B cell (primary cell): Measurements from ENCODE around the gene ADGRD1. TPM values are rescaled to one million over a fixed set of nuclear protein-coding genes. Genes with fewer than 3 reads are reported as not detected.

Experiments
- ATAC-seq: fragments of 200-7000 bp; cut with Tn5 transposase; one replicate; pipeline ENCODE4 v1.10.0; 2021; ENCODE audit warnings: low read depth, mild to moderate bottlenecking, moderate number of reproducible peaks, moderate library complexity
- CTCF ChIA-PET: fragments of 350-600 bp; sonication (Branson Sonifier 250); formaldehyde crosslinking; loops from one replicate; lab custom pipeline; 2021; ENCODE audit warnings: antibody characterized with exemption, inconsistent platforms; lab: Charles Lee
- POLR2A ChIA-PET: fragments of 350-600 bp; sonication (Branson Sonifier 250); formaldehyde crosslinking; loops from one replicate; lab custom pipeline; 2021; ENCODE audit warnings: antibody characterized with exemption; lab: Charles Lee
- DNase-seq: peaks from one replicate; pipeline ENCODE4 v3.0.0; 2013
- H2AFZ ChIP-seq: 2 replicates; pipeline ENCODE4 v1.6.1; 2012; ENCODE audit warnings: mild to moderate bottlenecking, low read depth, low read length; ENCODE audit not compliant: insufficient read depth, poor library complexity, severe bottlenecking
- H3K27ac ChIP-seq, 2 donors: 1 replicate in 1 of 2; 2 replicates in 1 of 2; pipeline ENCODE4 v1.5.1; 2012 to 2013; ENCODE audit warnings: low read length in 2 of 2, mild to moderate bottlenecking in 2 of 2, moderate library complexity in 1 of 2
- H3K27me3 ChIP-seq, 4 experiments: fragments of 200-600 bp in 1 of 4; sonication (generic) in 1 of 4; replicated peaks in 1 of 4; 1 replicate in 2 of 4; 2 replicates in 2 of 4; pipeline versions ENCODE4 v1.6.1 to v1.7.0; 2013 to 2016; ENCODE audit warnings: low read length in 3 of 4, mild to moderate bottlenecking in 2 of 4, mixed read lengths in 1 of 4, moderate library complexity in 1 of 4; ENCODE audit not compliant: insufficient read depth in 4 of 4, control insufficient read depth in 3 of 4; ENCODE audit errors: control extremely low read depth in 1 of 4
- H3K36me3 ChIP-seq, 2 experiments: replicated peaks in 1 of 2; 1 replicate in 1 of 2; 2 replicates in 1 of 2; pipeline versions ENCODE4 v1.6.1 to v1.7.1; 2013; ENCODE audit warnings: low read length in 1 of 2; ENCODE audit not compliant: insufficient read depth in 2 of 2, control insufficient read depth in 1 of 2; ENCODE audit errors: control extremely low read depth in 1 of 2, extremely low read depth in 1 of 2
- H3K4me1 ChIP-seq, 2 donors: fragments of 200-600 bp in 1 of 2; sonication (generic) in 1 of 2; 1 replicate in 1 of 2; 2 replicates in 1 of 2; pipeline versions ENCODE4 v1.5.1 to v1.6.1; 2013 to 2017; ENCODE audit warnings: low read length in 2 of 2; ENCODE audit not compliant: control insufficient read depth in 2 of 2, insufficient read depth in 2 of 2
- H3K4me2 ChIP-seq: replicated peaks from 2 replicates; pipeline ENCODE3; 2012; ENCODE audit warnings: mild to moderate bottlenecking, low read depth, low read length; ENCODE audit not compliant: poor library complexity, severe bottlenecking
- H3K4me3 ChIP-seq, 5 experiments: fragments of 200-600 bp in 1 of 5; sonication (generic) in 1 of 5; 1 replicate in 3 of 5; 2 replicates in 2 of 5; pipeline versions ENCODE4 v1.5.1 to v1.7.0; 2011 to 2016; ENCODE audit warnings: low read length in 4 of 5, mild to moderate bottlenecking in 4 of 5, low read depth in 2 of 5, control low read depth in 1 of 5, moderate library complexity in 1 of 5; ENCODE audit not compliant: insufficient read depth in 1 of 5; ENCODE audit errors: control extremely low read depth in 1 of 5, extremely low read depth in 1 of 5
- H3K79me2 ChIP-seq: fragments of 200-600 bp; sonication (generic); one replicate; pipeline ENCODE4 v1.6.0; 2016; ENCODE audit warnings: low read length; ENCODE audit not compliant: control insufficient read depth, insufficient read depth
- H3K9ac ChIP-seq: fragments of 200-600 bp; sonication (generic); 2 replicates; pipeline ENCODE4 v1.6.1; 2017; ENCODE audit warnings: mild to moderate bottlenecking, low read length, moderate library complexity
- H3K9me3 ChIP-seq, 3 donors: one replicate each; pipeline versions ENCODE4 v1.6.1 to v1.7.1; 2013; ENCODE audit warnings: low read length in 2 of 3; ENCODE audit not compliant: control insufficient read depth in 2 of 3, insufficient read depth in 1 of 3; ENCODE audit errors: control extremely low read depth in 1 of 3
- H4K20me1 ChIP-seq: 2 replicates; pipeline ENCODE4 v1.6.0; 2012; ENCODE audit warnings: mild to moderate bottlenecking, low read length; ENCODE audit not compliant: insufficient read depth, control insufficient read depth, poor library complexity, severe bottlenecking
- H3K27ac Mint-ChIP-seq: one replicate; pipeline ENCODE4 v1.8.0; 2021; ENCODE audit warnings: mixed read lengths
- H3K27me3 Mint-ChIP-seq: one replicate; pipeline ENCODE4 v1.8.0; 2021; ENCODE audit warnings: mixed read lengths
- H3K4me1 Mint-ChIP-seq: one replicate; pipeline ENCODE4 v1.8.0; 2021; ENCODE audit warnings: mixed read lengths
- H3K4me3 Mint-ChIP-seq: one replicate; pipeline ENCODE4 v1.8.0; 2021; ENCODE audit warnings: mixed read lengths
- H3K9me3 Mint-ChIP-seq: one replicate; pipeline ENCODE4 v1.8.0; 2022; ENCODE audit warnings: mixed read lengths; ENCODE audit not compliant: insufficient read depth
- EZH2 ChIP-seq: IDR thresholded peaks from 2 replicates; pipeline ENCODE4 v1.6.1; 2012; ENCODE audit warnings: borderline replicate concordance, low read depth, mild to moderate bottlenecking, moderate library complexity, low read length; ENCODE audit not compliant: insufficient read depth, poor library complexity, severe bottlenecking
- WGBS: methylation state at CpG from one replicate; pipeline ENCODE4 v1.1.5; 2013; ENCODE audit warnings: missing lambda C conversion rate; ENCODE audit not compliant: insufficient coverage; 5-methylcytosine and 5-hydroxymethylcytosine counted together
- intact Hi-C: fragments of 100-400 bp; cut with micrococcal nuclease; formaldehyde crosslinking; loops from one replicate; pipeline ENCODE4 v1.10.0; 2022
- polyA plus RNA-seq: library from polyadenylated mRNA; depleted of rRNA; stranded (reverse); fragments of >200 nt; gene quantifications from 2 replicates; pipeline ENCODE4 v1.2.3, GENCODE V29; 2012
- total RNA-seq, 2 donors: library from RNA; stranded (reverse); fragments of 120-200 nt in 1 of 2; gene quantifications; 1 replicate in 1 of 2; 2 replicates in 1 of 2; pipeline versions ENCODE4 v1.2.3 to v1.2.4, GENCODE V29; 2013 to 2022
- TF ChIP-seq, protein P1 (sequence below): fragments of 200-600 bp; IDR thresholded peaks from one replicate; pipeline ENCODE4 v1.8.0; 2022; ENCODE audit warnings: antibody characterized with exemption, mild to moderate bottlenecking

ADGRD1 gene
- total and polyA plus RNA-seq, 2 donors (not counting 1 experiment from before 2014, with no cell fraction given), result 1.1 to 2.2 TPM

DNA sequence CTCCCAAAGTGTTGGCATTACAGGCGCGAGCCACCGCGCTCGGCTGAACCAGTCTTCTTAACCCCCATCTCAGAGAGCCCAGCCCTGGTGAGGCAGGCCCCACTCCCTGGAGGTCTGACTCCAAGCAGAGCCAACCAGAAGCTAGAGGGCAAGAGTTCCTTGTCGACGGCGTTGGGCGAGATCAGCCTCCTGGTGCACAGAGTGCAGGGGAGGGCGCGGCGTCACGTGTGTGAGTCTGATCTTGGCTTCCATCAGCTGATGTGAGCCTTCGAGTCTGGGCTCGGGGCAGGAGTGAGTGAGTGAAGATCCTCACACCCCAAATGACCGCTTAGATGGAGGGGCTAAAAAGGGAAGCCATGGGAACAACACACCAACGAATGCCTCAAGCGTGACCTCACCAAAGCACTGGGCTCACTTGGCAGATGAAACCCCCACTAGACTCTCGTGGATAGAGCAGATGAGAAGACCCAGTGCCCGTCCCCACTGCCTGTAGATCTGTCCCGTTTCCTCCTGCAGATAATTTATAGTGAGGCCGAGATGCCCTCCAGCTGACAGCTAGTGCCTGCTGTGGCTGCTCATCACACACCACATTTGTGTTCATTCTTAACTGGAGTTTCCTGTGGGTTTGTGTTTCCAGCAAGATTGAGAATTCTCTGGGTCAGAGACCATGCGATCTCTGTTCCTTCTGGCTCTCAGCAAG, 28.6 kb upstream of the ADGRD1 start:
- peaks cover 40% of the 10 kb centered on the region for H3K27me3 Mint-ChIP-seq
- peaks cover 0 to 7% (median 0%) of the 10 kb centered on the region in 3 donors for H3K9me3 ChIP-seq
- no peak overlapping the region for H2AFZ ChIP-seq
- no peaks in the 10 kb centered on the region for H3K4me1 ChIP-seq
- H3K4me1 Mint-ChIP-seq, result no peaks in the 10 kb centered on the region
- no peaks in the 10 kb centered on the region for H4K20me1 ChIP-seq
- ATAC-seq (no peak), DNase-seq (no peak)
- H3K27ac ChIP-seq, result no peak overlapping the region
- WGBS, result 86% methylated on average over 18 of the region's 23 CpGs
- ChIA-PET POLR2A (no interaction called here), CTCF (no interaction called here)
- no peaks in the 10 kb centered on the region for H3K36me3 ChIP-seq
- intact Hi-C loops, result no loop called here
- H3K9me3 Mint-ChIP-seq, result no peaks in the 10 kb centered on the region
- no peak overlapping the region for H3K9ac ChIP-seq
- no peak overlapping the region for H3K4me3 ChIP-seq
- TF ChIP-seq, protein P1, sequence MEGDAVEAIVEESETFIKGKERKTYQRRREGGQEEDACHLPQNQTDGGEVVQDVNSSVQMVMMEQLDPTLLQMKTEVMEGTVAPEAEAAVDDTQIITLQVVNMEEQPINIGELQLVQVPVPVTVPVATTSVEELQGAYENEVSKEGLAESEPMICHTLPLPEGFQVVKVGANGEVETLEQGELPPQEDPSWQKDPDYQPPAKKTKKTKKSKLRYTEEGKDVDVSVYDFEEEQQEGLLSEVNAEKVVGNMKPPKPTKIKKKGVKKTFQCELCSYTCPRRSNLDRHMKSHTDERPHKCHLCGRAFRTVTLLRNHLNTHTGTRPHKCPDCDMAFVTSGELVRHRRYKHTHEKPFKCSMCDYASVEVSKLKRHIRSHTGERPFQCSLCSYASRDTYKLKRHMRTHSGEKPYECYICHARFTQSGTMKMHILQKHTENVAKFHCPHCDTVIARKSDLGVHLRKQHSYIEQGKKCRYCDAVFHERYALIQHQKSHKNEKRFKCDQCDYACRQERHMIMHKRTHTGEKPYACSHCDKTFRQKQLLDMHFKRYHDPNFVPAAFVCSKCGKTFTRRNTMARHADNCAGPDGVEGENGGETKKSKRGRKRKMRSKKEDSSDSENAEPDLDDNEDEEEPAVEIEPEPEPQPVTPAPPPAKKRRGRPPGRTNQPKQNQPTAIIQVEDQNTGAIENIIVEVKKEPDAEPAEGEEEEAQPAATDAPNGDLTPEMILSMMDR, result no peak
- TF ChIP-seq EZH2, result no peak
- H3K27ac Mint-ChIP-seq, result no peak overlapping the region
- H3K4me3 Mint-ChIP-seq, result no peak overlapping the region
- H3K27me3 ChIP-seq, result peaks cover 0 to 18% (median 0%) of the 10 kb centered on the region in 4 experiments
- H3K4me2 ChIP-seq, result no peak overlapping the region
- no peaks in the 10 kb centered on the region for H3K79me2 ChIP-seq

DNA sequence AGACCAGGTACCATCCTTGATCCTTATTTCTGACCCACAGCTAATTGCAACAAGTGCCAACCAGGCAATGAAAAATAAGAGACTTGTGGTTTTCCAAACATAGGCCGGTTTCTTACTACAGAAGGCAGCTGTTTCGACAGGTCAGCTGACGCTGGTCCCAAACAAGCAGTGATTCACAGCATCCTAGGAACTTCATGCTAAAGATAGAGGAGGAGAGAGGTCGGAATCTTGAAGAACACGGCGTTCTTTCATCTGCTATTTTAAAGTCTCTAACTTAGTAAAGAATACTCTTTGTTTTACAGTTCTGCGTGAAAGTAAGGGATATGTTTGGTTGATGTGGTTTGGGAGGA, 28.1 kb upstream of the ADGRD1 start:
- Histone ChIP-seq H3K4me3 (no peak overlapping the region), H3K9ac (no peak overlapping the region), H3K9me3 (peaks cover 0 to 7% (median 0%) of the 10 kb centered on the region in 3 donors), H3K27me3 (peaks cover 0 to 22% (median 0%) of the 10 kb centered on the region in 4 experiments), H2AFZ (no peak overlapping the region), H3K4me1 (no peaks in the 10 kb centered on the region), H3K79me2 (no peaks in the 10 kb centered on the region), H4K20me1 (no peaks in the 10 kb centered on the region), H3K27ac (no peak overlapping the region), H3K36me3 (no peaks in the 10 kb centered on the region), H3K4me2 (no peak overlapping the region)
- Mint-ChIP-seq H3K27ac (no peak overlapping the region), H3K4me3 (no peak overlapping the region), H3K27me3 (peaks cover 35% of the 10 kb centered on the region), H3K4me1 (no peaks in the 10 kb centered on the region), H3K9me3 (no peaks in the 10 kb centered on the region)
- intact Hi-C loops, result no loop called here
- ChIA-PET POLR2A (no interaction called here), CTCF (no interaction called here)
- ATAC-seq (no peak), DNase-seq (no peak)
- 65% methylated on average over 4 of the region's 7 CpGs for WGBS
- TF ChIP-seq, protein P1, result no peak
- TF ChIP-seq EZH2, result no peak
